HG02870 (cell line): ENCODE data around the gene PRMT7.

Experiments
- ATAC-seq: cut with Tn5 transposase; IDR thresholded peaks from one replicate; pipeline ENCODE4 v1.9.1; 2021; ENCODE audit warnings: mild to moderate bottlenecking, moderate library complexity; ENCODE audit not compliant: unreplicated experiment

PRMT7 gene

GRCh38 chr16:68373528-68374245, 62.9 kb downstream of the PRMT7 start:
- no peak for ATAC-seq

GRCh38 chr16:68374246-68374805, 63.5 kb downstream of the PRMT7 start:
- no peak for ATAC-seq

GRCh38 chr16:68374961-68375660, 64.3 kb downstream of the PRMT7 start:
- ATAC-seq = no peak

- no peak for ATAC-seq
Observed at GRCh38 chr16:68375801-68376536, 65.2 kb downstream of the PRMT7 start.

GRCh38 chr16:68376590-68376989, 65.8 kb downstream of the PRMT7 start:
- no peak for ATAC-seq

- no peak for ATAC-seq
Observed at GRCh38 chr16:68377221-68377620, 66.4 kb downstream of the PRMT7 start.

- ATAC-seq = no peak
Observed at GRCh38 chr16:68377667-68378393, 67.0 kb downstream of the PRMT7 start.

- ATAC-seq = no peak
Observed at GRCh38 chr16:68378436-68379415, 67.9 kb downstream of the PRMT7 start.

- no peak for ATAC-seq
Observed at GRCh38 chr16:68379472-68380347, 68.9 kb downstream of the PRMT7 start.

- no peak for ATAC-seq
Observed at GRCh38 chr16:68380348-68380670, 69.5 kb downstream of the PRMT7 start.

GRCh38 chr16:68380676-68381362, 70.0 kb downstream of the PRMT7 start:
- ATAC-seq = no peak

GRCh38 chr16:68381363-68381724, 70.5 kb downstream of the PRMT7 start:
- ATAC-seq = no peak

GRCh38 chr16:68382296-68382718, 71.5 kb downstream of the PRMT7 start:
- peak; percentile 43 for ATAC-seq

GRCh38 chr16:68383858-68384257, 73.0 kb downstream of the PRMT7 start:
- no peak for ATAC-seq

GRCh38 chr16:68384288-68385161, 73.7 kb downstream of the PRMT7 start:
- peak; percentile 42 for ATAC-seq

GRCh38 chr16:68385371-68385770, 74.6 kb downstream of the PRMT7 start:
- no peak for ATAC-seq

- ATAC-seq = no peak
Observed at GRCh38 chr16:68386628-68387027, 75.8 kb downstream of the PRMT7 start.
